ENCODE measurements around the gene TRAP1.
"Not testable (repeated sequence)": the region's sequence is repeated elsewhere in the genome, so short reads cannot be mapped to it uniquely, and the experiment has no call there.

GRCh38 chr16:3714378-3714777 lies 2.9 kb downstream of the TRAP1 start:
- not testable (repeated sequence) for TF ChIP-seq SP1 (IDR thresholded peaks at IDR 0.05); FOXA1 (IDR thresholded peaks at IDR 0.05); SUZ12 (IDR thresholded peaks at IDR 0.05); FOXM1 (IDR thresholded peaks at IDR 0.05; ENCODE audit: borderline replicate concordance); CTBP1 (IDR thresholded peaks at IDR 0.05; ENCODE audit: borderline replicate concordance); FOXK2 (IDR thresholded peaks at IDR 0.05); BHLHE40 (IDR thresholded peaks at IDR 0.05; ENCODE audit: borderline replicate concordance)
